NCI-H2227 (cell line): ENCODE data around the gene MFSD6.
"Not testable (repeated sequence)": the region's sequence is repeated elsewhere in the genome, so short reads cannot be mapped to it uniquely, and the experiment has no call there.

Experiments
- DNase-seq: peaks from one replicate; lab custom pipeline; 2025; ENCODE audit not compliant: unreplicated experiment; lab: John Stamatoyannopoulos, UW

MFSD6 gene

GRCh38 chr2:190405070-190405469 is 3.1 kb upstream of the MFSD6 start:
- DNase-seq = no peak

- no peak for DNase-seq
Measured at GRCh38 chr2:190405995-190406394, 2.2 kb upstream of the MFSD6 start.

- DNase-seq = no peak
Measured at GRCh38 chr2:190406805-190407204, 1.4 kb upstream of the MFSD6 start.

DNA sequence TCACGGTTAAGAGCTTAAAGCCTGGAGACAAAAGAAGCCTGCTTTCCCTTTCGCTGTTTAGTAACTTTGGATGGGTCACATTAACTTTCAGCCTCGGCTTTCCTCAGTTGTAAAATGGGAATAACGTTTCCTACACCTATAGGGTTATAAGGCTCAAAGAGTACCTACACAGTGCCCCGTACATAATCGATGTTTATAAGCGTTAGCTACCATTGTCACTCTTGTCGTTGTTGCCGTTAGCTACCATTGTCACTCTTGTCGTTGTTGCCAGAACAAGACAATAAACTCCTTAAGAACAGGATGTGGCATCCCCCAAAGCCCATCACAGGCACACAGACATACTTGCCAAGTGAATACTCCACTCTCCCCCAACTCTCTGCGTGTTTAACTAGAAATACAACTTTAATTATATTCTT is 901 bp upstream of the MFSD6 start:
- DNase-seq = peak; percentile 50

DNA sequence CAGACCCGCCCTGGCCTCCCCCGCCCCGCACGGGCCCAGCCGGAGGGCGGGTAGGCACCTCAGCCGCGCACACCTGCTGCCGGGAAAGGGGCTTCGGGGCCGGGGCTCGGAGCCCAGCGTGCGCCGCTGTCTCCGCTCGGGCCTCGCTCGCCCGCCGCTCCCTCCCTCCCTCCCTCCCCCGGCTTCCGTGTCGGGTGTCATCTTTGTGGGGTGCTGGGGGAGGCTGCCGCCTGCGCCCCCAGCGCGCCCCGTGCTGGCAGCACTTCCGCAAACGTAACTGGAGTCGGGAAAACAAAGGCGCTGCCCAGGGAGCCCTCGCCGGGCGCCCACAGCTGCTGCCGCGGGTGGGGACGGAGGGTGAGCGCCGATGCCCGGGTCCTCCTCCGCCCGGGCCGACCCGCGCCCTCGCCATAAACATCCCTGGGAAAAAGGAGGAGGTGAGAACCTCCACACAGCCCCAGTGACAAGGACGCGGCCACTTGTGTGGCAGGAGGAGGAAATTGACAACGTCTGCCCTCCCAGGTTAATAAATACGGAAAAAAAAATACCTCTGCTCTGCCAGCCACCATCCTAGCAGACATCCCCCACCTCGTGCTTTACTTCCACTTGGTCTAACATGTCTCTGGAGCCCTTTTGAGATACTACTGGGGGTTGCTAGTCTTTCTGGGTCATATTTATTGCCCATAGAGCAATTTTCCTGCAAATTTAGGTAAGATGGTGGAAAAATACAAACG is 550 bp downstream of the MFSD6 start:
- DNase-seq = peak; percentile 79

DNA sequence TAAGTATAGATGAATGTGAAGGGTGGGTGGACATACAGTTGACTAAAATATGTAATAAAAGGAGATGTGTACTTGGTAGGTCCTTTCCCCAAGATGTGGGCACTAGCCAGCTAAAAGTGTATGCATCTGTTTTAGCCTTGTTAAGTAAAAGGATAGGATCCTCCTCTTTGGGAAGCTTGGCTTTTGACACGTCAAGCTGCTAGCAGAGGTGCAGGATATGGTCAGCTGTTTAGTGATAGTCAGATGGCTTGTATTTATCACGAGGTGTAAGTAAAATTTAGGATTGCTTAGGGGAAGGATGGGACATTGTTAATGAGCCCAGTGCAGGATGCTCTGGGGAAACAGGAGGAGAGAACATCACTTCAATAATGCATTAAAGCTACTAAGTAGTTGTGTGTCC is 1.5 kb downstream of the MFSD6 start:
- DNase-seq = peak; percentile 20

- DNase-seq = no peak
Measured at GRCh38 chr2:190410166-190410565, 2.0 kb downstream of the MFSD6 start.

DNA sequence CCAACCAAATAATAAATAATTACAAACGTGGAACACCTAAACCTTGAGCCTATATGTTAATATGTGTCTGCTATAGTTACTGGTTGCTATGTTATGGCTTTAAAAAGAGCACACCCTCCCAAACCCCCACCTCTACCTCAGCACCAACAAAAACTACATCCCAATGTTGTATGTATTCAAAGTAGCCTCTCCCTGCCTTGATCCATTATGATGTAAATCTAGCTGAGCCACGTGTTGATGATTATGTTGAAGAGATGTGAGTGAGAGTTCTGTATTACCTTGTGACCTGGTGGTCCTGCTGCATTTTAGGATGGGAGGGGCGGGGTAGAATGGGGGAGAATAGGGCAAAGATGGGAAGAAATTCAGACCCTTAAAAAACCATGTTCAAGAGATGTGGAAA is 4.8 kb downstream of the MFSD6 start:
- DNase-seq = no peak

DNA sequence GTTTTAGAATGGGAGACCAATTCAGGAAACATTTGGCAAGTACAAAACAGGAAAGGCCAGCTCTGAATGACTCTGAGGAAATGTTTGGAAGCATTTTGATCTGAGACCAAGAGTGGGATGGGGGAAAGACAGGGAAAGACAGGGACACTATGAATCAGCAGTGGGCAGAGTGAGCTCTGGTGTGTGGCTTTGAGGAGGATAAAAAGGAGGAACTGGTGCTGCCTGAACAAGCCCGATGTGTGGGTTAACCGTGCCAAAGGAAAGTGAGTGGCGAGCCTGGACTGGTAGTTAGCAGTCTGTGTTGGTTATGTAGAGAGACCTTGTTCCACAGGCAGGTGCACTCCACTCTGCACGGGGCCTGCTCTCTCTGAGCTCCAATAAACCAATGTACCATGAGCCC is 5.3 kb downstream of the MFSD6 start:
- no peak for DNase-seq

DNA sequence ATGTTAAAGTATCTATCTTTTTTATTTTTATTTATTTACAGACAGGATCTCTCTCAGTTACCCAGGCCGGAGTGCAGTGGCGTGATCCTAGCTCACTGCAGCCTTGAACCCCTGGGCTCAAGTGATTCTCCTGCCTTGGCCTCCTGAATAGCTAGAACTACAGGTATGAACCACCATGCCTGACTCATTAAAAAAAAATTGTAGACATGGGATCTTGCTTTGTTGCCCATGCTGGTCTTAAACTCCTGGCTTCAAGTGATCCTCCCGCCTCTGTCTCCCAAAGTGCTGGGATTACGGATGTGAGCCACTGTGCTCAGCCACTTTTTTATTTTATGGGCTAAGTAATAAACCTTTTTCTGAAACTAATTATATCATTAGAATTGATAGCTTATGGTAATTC is 7.1 kb downstream of the MFSD6 start:
- DNase-seq = no peak

- no peak for DNase-seq
Measured at GRCh38 chr2:190415794-190416775, 7.9 kb downstream of the MFSD6 start.

- DNase-seq = no peak
Measured at GRCh38 chr2:190417045-190417842, 9.1 kb downstream of the MFSD6 start.

GRCh38 chr2:190418727-190419126 is 10.6 kb downstream of the MFSD6 start:
- no peak for DNase-seq

- no peak for DNase-seq
Measured at GRCh38 chr2:190420801-190421200, 12.6 kb downstream of the MFSD6 start.

DNA sequence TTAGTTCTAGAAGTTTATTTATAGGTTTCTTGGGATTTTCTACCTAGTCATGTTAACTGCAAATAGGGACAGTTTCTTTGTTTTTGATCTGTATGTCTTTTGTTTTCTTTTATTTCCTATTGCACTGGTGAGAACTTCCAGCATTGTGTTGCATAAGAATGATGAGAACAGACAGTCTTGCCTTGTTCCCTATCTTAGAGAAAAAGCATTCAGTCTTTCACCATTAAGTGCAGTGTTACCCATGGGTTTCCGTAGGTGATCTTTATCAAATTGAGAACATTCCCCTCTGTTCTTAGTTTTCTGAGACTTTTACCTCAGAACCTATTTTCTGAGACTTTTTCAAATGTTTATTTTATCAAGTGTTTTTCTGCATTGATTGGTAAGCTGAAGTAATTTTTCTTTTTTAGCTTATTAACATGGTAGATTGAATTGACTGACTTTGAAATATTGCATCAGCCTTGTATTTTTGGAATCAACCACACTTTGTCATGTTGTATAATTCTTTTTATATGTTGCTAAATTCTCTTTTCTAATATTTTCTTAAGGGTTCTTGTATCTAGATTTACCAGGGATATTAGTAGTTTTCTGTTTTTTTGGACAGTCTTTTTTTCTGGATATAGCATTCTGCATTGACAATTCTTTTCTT is 17.2 kb downstream of the MFSD6 start:
- DNase-seq = no peak

DNA sequence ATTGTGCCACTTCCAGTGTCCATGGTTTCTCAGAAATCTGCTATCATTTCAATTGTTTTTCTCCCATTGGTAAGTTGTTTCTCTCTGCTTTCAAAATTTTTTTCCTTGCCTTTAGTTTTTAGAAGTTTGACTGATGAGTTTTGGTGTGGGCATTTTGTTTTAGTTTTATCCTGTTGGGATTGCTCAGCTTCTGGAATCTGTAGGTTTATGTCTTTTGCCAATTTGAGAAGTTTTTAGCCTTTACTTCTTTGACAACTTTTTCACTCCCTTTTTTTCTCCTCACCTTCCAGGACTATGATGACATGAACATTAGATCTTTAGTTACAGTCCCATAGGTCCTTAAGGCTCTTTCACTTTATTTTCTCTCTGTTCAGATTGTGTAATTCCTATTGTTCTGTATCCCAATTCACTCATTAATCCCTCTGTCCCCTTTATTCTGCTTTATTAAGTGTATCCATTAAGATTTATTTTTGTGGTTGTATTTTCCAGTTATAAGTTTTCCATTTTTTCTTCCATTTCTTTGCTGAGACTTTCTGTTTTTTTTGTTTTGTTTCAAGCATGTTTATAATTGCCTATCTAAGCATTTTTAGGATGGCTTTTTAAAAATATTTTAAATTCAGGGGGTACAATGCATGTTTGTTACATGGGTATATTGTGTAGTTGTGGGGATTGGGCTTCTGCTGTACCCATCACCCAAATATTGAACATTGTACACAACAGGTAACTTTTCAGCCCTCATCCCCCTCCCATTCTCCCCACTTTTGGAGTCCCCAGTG is 17.9 kb downstream of the MFSD6 start:
- DNase-seq = no peak

- not testable (repeated sequence) for DNase-seq
Measured at GRCh38 chr2:190430866-190431265, 22.7 kb downstream of the MFSD6 start.

GRCh38 chr2:190431907-190432306 is 23.8 kb downstream of the MFSD6 start:
- DNase-seq = no peak

DNA sequence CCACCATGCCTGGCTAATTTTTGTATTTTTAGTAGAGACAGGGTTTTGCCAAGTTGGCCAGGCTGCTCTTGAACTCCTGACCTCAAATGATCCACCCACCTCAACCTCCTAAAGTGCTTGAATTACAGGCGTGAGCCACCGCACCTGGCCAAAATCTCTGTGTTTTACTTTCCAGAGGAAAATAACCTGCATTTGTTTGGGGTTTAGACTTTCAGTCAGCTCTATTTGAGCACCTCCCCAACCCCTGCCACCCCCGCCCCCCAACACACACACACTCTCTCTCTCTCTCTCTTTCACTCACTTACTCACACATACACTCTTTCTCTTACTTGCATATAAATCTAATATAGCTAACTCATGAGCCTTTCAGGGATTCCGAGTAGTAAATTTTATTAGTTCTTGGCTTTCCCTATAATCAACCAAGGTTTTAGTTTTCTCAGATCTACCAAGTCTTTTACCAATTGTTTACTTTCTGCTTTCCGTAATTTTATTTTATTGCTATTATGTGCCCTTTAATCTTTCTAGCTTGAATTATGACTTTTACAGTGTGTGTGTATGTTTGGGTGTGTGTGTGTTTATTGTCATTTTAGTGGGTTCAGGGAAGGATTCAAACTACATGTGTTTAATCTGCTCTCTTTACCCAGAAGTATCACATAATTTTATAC is 24.5 kb downstream of the MFSD6 start:
- no peak for DNase-seq
